ENCODE data around the gene DGKZ.

Gene DGKZ

DNA sequence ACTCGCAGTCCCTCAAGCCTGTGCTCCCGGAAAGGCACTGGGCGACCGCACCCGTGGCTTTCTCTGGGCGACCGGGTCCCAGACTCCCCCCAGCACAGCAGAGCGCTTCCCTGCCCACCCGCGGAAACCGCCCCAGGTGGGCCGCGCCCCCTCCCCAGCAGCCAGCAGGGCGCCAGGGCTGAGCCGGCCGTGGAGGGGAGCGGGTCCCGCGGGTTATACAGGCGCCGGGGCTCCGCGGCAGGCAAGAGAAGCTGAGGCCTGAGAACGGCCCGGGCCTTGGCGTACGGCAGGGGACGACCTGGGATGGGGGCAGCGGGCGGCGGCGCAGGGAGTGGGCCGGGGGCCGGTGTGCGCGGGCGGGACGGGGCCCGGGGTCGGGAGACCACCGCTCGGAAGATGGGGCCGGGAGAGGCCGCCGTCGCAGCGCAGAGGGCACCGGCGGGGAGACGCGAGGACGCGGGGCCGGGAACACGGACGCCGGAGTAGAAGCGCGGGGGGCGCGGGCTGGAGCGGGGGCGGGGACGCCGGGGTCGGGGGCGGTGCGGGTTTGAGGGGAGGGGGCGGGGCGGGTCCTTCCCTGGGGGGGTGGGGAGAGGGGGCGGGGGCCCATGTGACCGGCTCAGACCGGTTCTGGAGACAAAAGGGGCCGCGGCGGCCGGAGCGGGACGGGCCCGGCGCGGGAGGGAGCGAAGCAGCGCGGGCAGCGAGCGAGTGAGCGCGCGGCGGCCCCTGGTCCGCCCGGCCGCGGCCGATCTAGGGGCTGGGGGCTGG, 34.0 kb downstream of the DGKZ start, which contains the start of gene MDK:
MDK (plus strand) TSS at position 622 of the 771 bp plus-strand sequence. CDS start 389 bp downstream, outside the sequence.
- Histone ChIP-seq H3K36me3 (replicated peaks) (peaks cover 6% of the 10 kb centered on the region), H3K4me1 (peaks cover 8% of the 10 kb centered on the region; the same call in 1 of the 2 replicates), H3K27me3 (ENCODE audit: low read depth) (no peaks in the 10 kb centered on the region), H3K4me3 (peak within 1 kb of the TSS; percentile 84), H3K9me3 (no peaks in the 10 kb centered on the region)
- in situ Hi-C loops (cut with MboI; ENCODE audit: low sequenced_read_pairs): no loop called here
- peak; percentile 70 to 85 for DNase-seq (ENCODE audit: low spot score in 2 of 2)

DNA sequence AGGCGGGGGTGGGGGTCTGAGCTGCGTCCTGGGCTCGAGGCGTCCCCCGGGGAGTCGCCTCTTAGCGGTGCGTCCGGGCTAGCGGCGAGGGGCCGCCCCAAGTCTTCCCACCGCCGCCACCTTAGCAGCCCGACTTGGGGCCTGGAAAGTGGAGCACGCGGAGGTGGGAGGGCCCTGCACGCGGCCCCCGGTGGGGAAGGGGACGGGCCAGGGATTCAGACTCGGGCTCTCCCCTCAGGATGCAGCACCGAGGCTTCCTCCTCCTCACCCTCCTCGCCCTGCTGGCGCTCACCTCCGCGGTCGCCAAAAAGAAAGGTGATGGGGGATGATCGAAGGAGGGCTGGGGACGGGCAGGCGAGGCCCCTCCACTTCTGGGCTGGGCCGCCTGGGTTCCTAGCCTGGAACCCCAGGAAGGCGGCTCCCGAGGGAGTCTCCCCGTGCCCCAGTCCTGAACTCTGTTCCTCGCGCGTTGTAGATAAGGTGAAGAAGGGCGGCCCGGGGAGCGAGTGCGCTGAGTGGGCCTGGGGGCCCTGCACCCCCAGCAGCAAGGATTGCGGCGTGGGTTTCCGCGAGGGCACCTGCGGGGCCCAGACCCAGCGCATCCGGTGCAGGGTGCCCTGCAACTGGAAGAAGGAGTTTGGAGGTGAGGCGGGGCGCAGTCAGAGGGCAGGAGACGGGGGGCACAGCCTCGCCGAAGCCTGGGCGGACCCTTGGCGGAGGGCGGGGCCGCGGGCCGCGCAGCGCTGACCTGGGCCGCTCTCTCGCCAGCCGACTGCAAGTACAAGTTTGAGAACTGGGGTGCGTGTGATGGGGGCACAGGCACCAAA, 34.8 kb downstream of the DGKZ start:
- Histone ChIP-seq H3K27me3 (ENCODE audit: low read depth) (no peaks in the 10 kb centered on the region), H3K4me3 (peak overlapping the region; percentile 84), H3K36me3 (replicated peaks) (peaks cover 3% of the 10 kb centered on the region), H3K4me1 (peaks cover 8% of the 10 kb centered on the region; the same call in 1 of the 2 replicates), H3K9me3 (no peaks in the 10 kb centered on the region)
- in situ Hi-C loops (cut with MboI; ENCODE audit: low sequenced_read_pairs): no loop called here
- peak; percentile 20 to 62 for DNase-seq (ENCODE audit: low spot score in 2 of 2)

DNA sequence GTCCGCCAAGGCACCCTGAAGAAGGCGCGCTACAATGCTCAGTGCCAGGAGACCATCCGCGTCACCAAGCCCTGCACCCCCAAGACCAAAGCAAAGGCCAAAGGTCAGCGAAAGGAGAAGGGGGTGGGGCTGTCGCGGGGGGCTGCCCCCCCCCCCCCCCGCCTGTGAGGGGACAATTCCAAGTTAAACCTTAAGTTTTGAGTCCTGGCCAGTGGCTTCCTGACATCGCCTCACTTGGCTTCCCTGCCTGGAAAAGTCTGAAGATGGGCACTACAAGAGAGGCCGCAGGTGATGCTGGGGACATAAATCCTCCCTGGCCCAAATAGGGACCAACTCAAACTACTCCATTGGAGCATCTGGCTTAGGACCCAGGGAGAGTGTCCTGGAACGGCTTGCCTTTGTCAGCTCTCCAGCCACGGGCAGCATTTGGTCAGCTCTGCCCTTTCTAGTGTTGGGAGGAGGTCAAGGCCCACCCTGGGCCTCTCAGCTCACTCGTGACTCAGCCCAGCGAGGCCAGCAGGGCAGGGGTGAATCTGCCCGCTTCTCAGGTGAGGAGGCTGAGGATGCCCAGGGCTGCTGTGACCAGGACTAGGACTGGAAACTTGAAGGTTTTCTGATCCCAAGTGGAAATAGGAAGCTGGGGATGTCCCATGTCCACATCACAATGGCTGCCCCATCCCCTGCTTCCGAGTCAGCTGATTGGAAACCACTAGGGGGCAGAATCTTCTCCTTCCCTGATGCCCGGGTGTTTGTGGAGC, 35.6 kb downstream of the DGKZ start:
- Histone ChIP-seq H3K4me3 (peak overlapping the region; percentile 84), H3K9me3 (no peaks in the 10 kb centered on the region), H3K36me3 (replicated peaks) (peaks cover 3% of the 10 kb centered on the region), H3K27me3 (ENCODE audit: low read depth) (no peaks in the 10 kb centered on the region), H3K4me1 (peaks cover 8% of the 10 kb centered on the region; the same call in 1 of the 2 replicates)
- DNase-seq (ENCODE audit: low spot score in 2 of 2): peak; percentile 50 to 79
- in situ Hi-C loops (cut with MboI; ENCODE audit: low sequenced_read_pairs): no loop called here

DNA sequence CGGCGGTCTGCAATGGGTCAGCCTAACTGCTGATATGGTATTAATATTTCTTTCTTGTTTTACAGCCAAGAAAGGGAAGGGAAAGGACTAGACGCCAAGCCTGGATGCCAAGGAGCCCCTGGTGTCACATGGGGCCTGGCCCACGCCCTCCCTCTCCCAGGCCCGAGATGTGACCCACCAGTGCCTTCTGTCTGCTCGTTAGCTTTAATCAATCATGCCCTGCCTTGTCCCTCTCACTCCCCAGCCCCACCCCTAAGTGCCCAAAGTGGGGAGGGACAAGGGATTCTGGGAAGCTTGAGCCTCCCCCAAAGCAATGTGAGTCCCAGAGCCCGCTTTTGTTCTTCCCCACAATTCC, 36.1 kb downstream of the DGKZ start:
- Histone ChIP-seq H3K27me3 (ENCODE audit: low read depth) (0 out of 2 replicates have a peak, but pooled peaks cover 3% of the 10 kb centered on the region), H3K4me3 (no peak overlapping the region), H3K9me3 (no peaks in the 10 kb centered on the region), H3K36me3 (replicated peaks) (peaks cover 3% of the 10 kb centered on the region), H3K4me1 (peaks cover 8% of the 10 kb centered on the region; the same call in 1 of the 2 replicates)
- in situ Hi-C loops (cut with MboI; ENCODE audit: low sequenced_read_pairs): no loop called here
- no peak for DNase-seq (ENCODE audit: low spot score in 2 of 2)

DNA sequence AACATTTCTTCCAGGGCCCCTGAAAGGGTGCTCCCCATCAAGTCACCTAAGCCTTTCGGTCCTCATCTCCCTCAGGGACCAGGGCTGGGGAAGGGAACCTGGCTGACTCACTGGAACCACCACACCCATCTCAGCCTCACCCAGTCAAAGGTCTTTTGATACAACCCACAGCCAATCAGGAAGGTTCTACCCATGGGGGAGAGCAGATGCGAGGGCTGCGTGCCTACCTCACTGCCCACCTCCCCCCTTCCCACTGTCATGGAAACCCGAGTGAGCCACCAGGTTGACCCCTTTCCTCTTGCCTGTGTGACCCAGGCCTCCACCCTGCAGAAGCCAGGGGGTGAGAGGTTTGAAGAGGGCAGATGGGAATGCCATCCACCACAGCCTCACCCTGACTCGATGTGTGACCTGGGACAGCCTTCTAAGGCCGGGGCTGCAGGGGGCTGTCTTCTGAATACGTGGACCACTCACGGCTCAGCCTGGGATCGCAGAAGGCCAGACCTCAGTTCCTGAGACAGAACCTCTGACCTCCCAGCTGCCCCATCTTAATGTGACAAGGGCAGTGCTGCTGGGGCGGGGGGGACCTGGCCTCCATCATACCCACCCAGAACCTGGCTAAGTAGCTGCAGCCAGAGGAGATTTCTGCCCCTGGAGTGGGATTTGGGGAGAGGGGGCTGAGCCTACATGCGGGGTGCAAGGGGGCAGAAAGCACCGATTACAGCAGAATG, 36.9 kb downstream of the DGKZ start:
- no peak overlapping the region for H3K4me3 ChIP-seq
- H3K36me3 ChIP-seq (replicated peaks): peaks cover 3% of the 10 kb centered on the region
- in situ Hi-C loops (cut with MboI; ENCODE audit: low sequenced_read_pairs): no loop called here
- H3K9me3 ChIP-seq: no peaks in the 10 kb centered on the region
- DNase-seq (ENCODE audit: low spot score in 2 of 2): peak in 1 of 2 experiments; percentile 14
- H3K4me1 ChIP-seq: peaks cover 14% of the 10 kb centered on the region
- peaks cover 8% of the 10 kb centered on the region for H3K27me3 ChIP-seq (ENCODE audit: low read depth)

DNA sequence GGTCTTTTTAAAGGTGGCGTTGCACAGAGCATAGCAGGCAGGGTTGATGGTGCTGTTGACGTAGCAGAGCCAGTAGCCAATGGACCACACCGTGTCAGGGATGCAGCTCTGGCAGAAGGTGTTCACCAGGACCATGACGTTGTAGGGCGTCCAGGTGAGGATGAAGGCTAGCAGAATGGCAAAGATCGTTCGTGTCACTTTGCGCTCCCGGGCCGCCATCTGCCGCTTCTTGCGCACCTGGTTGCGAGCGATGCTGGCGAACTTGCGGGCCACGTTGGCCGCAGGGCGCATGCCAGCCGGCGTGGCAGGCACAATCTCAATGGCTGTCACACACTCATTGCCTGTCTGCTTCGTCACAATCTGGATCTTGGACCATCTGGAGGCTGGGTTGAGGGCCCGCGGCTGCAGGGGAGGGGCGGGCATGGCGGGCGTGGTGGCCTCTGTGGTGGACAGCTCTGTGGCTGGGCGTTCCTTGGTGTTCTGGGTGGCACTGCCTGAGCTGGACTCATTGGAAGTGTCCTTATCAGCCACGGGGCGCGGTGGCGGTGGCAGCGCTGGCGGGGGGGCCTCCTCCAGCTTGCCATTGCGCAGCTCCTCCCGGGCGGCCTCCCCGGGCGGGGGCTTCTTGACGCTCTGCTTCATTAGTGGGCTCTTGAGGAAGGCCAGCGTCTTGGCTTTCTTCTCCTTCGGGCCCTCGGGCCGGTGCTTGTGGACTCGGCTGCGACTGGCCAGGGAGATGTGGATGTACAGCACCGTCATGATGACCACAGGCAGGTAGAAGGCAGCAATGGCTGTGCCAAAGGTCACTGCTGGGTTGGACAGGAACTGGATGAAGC, 38.1 kb downstream of the DGKZ start:
- Histone ChIP-seq H3K27me3 (ENCODE audit: low read depth) (peaks cover 9% of the 10 kb centered on the region), H3K4me3 (no peak overlapping the region), H3K9me3 (no peaks in the 10 kb centered on the region), H3K4me1 (peaks cover 16% of the 10 kb centered on the region), H3K36me3 (replicated peaks) (peaks cover 3% of the 10 kb centered on the region)
- DNase-seq (ENCODE audit: low spot score in 2 of 2): peak in 1 of 2 experiments; percentile 7
- in situ Hi-C loops (cut with MboI; ENCODE audit: low sequenced_read_pairs): no loop called here

DNA sequence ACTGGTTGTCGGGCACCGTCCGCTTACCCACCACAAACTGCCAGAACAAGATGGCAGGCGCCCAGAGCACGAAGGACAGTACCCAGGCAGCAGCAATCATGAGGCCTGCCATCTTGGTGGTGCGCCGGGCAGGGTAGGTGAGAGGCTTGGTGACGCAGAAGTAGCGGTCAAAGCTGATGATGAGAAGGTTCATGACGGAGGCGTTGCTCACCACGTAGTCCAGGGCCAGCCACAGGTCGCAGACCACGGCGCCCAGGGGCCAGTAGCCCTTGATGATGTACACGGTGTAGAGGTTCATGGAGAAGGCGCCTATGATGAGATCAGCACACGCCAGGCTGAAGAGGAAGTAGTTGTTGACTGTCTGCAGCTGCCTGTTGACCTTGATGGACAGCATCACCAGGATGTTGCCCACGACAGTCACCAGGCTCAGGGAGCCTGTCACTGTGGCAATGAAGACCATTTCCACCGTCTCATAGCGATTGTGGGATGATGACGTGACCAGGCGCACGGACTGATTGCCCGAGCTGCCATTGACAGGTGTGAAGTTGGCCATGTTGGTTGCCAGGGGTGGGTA, 38.8 kb downstream of the DGKZ start:
- Histone ChIP-seq H3K9me3 (no peaks in the 10 kb centered on the region), H3K4me1 (peaks cover 10% of the 10 kb centered on the region), H3K4me3 (no peak overlapping the region), H3K36me3 (replicated peaks) (peaks cover 3% of the 10 kb centered on the region), H3K27me3 (ENCODE audit: low read depth) (peaks cover 9% of the 10 kb centered on the region)
- in situ Hi-C loops (cut with MboI; ENCODE audit: low sequenced_read_pairs): no loop called here
- peak in 1 of 2 experiments; percentile 5 for DNase-seq (ENCODE audit: low spot score in 2 of 2)

DNA sequence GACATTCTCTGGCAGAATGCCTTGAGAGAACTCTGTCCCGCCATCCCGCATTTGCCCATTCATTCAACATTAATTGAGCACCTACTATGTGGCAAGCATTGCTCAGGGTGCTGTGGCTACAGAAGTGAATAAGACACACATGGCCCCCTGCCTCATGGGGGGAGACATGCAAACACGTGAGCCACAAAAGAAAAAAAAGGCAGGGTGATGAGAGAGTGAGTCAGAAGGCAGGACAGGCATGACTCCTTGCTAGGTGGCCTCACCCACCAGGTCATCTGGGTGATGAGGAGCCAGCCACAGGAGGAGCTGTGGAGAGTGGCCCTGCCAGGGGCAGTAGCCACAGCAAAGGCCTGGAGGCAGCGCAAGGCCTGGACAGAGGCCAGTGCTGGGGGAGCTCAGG, 39.4 kb downstream of the DGKZ start:
- H3K36me3 ChIP-seq (replicated peaks): peaks cover 3% of the 10 kb centered on the region
- in situ Hi-C loops (cut with MboI; ENCODE audit: low sequenced_read_pairs): no loop called here

DNA sequence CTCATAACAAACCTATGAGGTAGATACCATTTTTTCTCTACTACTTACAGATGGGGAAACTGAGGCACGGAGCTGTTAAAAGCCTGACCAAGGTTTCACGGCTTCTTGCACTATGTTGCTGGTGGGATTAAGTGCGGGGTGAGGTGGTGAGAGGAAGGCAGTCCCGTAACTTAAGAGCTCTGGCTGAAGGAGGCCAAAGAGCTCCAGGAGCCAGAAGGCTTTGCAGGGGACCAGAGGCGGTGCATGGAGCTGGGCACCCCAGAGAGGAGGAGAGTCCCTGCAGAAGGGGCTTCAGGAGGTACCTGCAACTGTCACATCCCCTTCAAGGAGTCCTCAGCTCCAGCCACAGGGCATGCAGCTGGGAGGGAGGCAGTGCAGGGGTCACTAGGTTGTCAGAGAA, 40.2 kb downstream of the DGKZ start:
- peaks cover 3% of the 10 kb centered on the region for H3K36me3 ChIP-seq (replicated peaks)
- peaks cover 9% of the 10 kb centered on the region for H3K27me3 ChIP-seq (ENCODE audit: low read depth)
- no peaks in the 10 kb centered on the region for H3K9me3 ChIP-seq
- no peak overlapping the region for H3K4me3 ChIP-seq
- DNase-seq (ENCODE audit: low spot score in 2 of 2): peak in 1 of 2 experiments; percentile 6
- in situ Hi-C loops (cut with MboI; ENCODE audit: low sequenced_read_pairs): no loop called here
- H3K4me1 ChIP-seq: peaks cover 10% of the 10 kb centered on the region

More for the DNA sequence above, 39.4 kb downstream of the DGKZ start:
- Histone ChIP-seq H3K4me3 (no peak overlapping the region), H3K27me3 (ENCODE audit: low read depth) (peaks cover 9% of the 10 kb centered on the region), H3K4me1 (peaks cover 10% of the 10 kb centered on the region), H3K9me3 (no peaks in the 10 kb centered on the region)
- DNase-seq (ENCODE audit: low spot score in 2 of 2): peak in 1 of 2 experiments; percentile 6

DNA sequence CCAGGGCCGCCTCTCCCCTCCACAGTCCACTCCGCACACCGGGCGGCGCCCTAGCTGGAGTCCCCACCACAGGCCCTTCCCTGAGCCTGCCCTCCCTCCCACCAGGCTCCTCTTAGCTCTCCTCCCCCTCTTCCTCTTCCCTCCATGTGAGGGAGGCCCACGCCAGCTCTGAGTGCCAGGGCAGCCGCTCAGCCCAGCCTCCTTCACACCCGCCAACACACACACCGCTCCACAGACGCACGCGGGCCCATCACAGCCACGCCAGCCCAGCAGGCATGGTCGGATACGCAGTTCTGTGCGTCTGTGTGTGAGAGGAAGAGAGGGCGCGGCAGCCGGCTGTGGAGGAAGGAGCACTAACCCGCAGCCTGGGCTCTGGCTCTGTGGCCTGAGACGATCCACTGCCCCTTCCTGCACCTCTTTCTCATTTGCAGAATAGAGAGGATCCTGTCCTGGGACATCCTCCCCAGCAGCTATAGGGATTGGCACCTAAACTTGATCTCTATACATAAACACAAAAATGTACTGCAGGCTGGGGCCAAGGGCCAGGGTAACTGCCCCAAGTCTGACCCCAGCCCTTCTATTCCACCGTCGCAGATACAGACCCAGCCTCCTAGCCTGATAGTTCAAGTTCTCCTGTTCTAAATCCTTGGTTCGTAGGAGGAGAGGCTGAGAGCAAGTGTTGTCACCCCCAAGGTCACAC, 40.8 kb downstream of the DGKZ start:
- in situ Hi-C loops (cut with MboI; ENCODE audit: low sequenced_read_pairs): no loop called here
- DNase-seq (ENCODE audit: low spot score in 2 of 2): peak in 1 of 2 experiments; percentile 7
- peaks cover 3% of the 10 kb centered on the region for H3K36me3 ChIP-seq (replicated peaks)

DNA sequence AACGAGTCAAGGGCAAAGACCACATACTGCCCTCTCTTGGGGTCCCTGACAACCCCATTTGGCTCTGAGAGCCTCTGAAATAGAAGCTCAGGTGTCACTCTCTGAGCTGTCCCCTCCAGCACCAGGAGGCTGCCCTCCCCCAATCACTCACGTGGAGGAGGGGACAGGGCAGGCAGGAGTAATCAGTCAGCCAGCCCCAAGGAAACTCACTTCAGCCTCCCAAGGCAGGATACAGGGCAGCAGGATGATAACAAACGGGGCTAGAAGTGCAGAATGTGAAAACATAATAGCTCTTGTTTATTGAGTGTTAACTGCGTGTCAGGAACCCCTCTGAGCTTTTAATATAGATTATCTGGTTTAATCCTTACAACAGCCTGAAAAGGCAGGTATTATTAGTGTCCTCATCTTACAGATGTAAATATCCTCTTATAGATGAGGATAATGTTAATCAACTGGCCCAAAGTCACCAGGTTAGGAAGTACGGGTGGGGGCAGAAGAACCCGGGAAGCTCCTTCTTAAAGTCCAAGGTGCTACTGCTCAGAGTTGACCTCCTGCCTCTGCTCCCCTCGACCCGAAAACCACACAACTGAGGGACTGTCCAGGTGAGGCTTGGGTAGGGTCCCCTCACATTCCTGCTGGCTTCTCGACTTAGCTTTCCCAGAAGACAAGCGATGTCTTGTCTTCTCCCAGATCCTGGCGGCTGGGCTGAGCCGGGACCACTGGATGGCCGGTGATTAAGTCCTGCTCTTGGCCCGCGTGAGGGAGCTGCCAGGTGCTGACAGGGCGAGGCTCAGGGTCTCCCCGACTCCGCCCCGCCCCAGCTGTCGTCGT, 41.6 kb downstream of the DGKZ start:
- Histone ChIP-seq H3K4me1 (peaks cover 15% of the 10 kb centered on the region), H3K9me3 (no peaks in the 10 kb centered on the region), H3K27me3 (ENCODE audit: low read depth) (peaks cover 9% of the 10 kb centered on the region), H3K4me3 (peak overlapping the region; percentile 32), H3K36me3 (replicated peaks) (no peaks in the 10 kb centered on the region; the same call in none of the 2 replicates)
- DNase-seq (ENCODE audit: low spot score in 2 of 2): peak in 1 of 2 experiments; percentile 31
- in situ Hi-C loops (cut with MboI; ENCODE audit: low sequenced_read_pairs): no loop called here

More for the DNA sequence above, 40.8 kb downstream of the DGKZ start:
- Histone ChIP-seq H3K27me3 (ENCODE audit: low read depth) (peaks cover 9% of the 10 kb centered on the region), H3K9me3 (no peaks in the 10 kb centered on the region), H3K4me1 (peaks cover 13% of the 10 kb centered on the region), H3K4me3 (no peak overlapping the region)
